Measurements from ENCODE around the gene XCR1.

XCR1 gene

GRCh38 chr3:45995236-45996192 is 31.8 kb downstream of the XCR1 start, which contains the start of gene FYCO1:
TSS of gene FYCO1 (minus strand) at chr3:45995824. CDS start at chr3:45984910, 10,914 bp downstream.
- peaks cover 17% of the 10 kb centered on the region for H3K4me1 ChIP-seq (ENCODE audit: control insufficient read depth, insufficient read depth, low read length)
- no peaks in the 10 kb centered on the region for H3K9me3 ChIP-seq (ENCODE audit: control insufficient read depth, low read length)
- peak within 1 kb of the TSS; percentile 48 for H3K4me3 ChIP-seq (ENCODE audit: low read length)
- no peaks in the 10 kb centered on the region for H3K27me3 ChIP-seq (ENCODE audit: control insufficient read depth, insufficient read depth, low read length)
- H3K9ac ChIP-seq (ENCODE audit: low read length): peak within 1 kb of the TSS; percentile 94
- H3K36me3 ChIP-seq (ENCODE audit: control insufficient read depth, insufficient read depth, low read length): no peaks in the 10 kb centered on the region

- H3K4me1 ChIP-seq (ENCODE audit: control insufficient read depth, insufficient read depth, low read length): peaks cover 25% of the 10 kb centered on the region
- H3K27me3 ChIP-seq (ENCODE audit: control insufficient read depth, insufficient read depth, low read length): no peaks in the 10 kb centered on the region
- peak overlapping the region; percentile 94 for H3K9ac ChIP-seq (ENCODE audit: low read length)
- no peaks in the 10 kb centered on the region for H3K36me3 ChIP-seq (ENCODE audit: control insufficient read depth, insufficient read depth, low read length)
- peak overlapping the region; percentile 48 for H3K4me3 ChIP-seq (ENCODE audit: low read length)
- no peaks in the 10 kb centered on the region for H3K9me3 ChIP-seq (ENCODE audit: control insufficient read depth, low read length)
These were observed 32.7 kb downstream of the XCR1 start for GRCh38 chr3:45994419-45995235.

GRCh38 chr3:45993421-45994027 is 33.8 kb downstream of the XCR1 start:
- no peaks in the 10 kb centered on the region for H3K27me3 ChIP-seq (ENCODE audit: control insufficient read depth, insufficient read depth, low read length)
- H3K9me3 ChIP-seq (ENCODE audit: control insufficient read depth, low read length): no peaks in the 10 kb centered on the region
- H3K9ac ChIP-seq (ENCODE audit: low read length): no peak overlapping the region
- H3K36me3 ChIP-seq (ENCODE audit: control insufficient read depth, insufficient read depth, low read length): no peaks in the 10 kb centered on the region
- no peak overlapping the region for H3K4me3 ChIP-seq (ENCODE audit: low read length)
- peaks cover 36% of the 10 kb centered on the region for H3K4me1 ChIP-seq (ENCODE audit: control insufficient read depth, insufficient read depth, low read length)

- no peaks in the 10 kb centered on the region for H3K36me3 ChIP-seq (ENCODE audit: control insufficient read depth, insufficient read depth, low read length)
- no peaks in the 10 kb centered on the region for H3K9me3 ChIP-seq (ENCODE audit: control insufficient read depth, low read length)
- peaks cover 43% of the 10 kb centered on the region for H3K4me1 ChIP-seq (ENCODE audit: control insufficient read depth, insufficient read depth, low read length)
- no peak overlapping the region for H3K4me3 ChIP-seq (ENCODE audit: low read length)
- H3K9ac ChIP-seq (ENCODE audit: low read length): no peak overlapping the region
- H3K27me3 ChIP-seq (ENCODE audit: control insufficient read depth, insufficient read depth, low read length): no peaks in the 10 kb centered on the region
These were observed 34.5 kb downstream of the XCR1 start for GRCh38 chr3:45992821-45993221.

- H3K9me3 ChIP-seq (ENCODE audit: control insufficient read depth, low read length): no peaks in the 10 kb centered on the region
- H3K27me3 ChIP-seq (ENCODE audit: control insufficient read depth, insufficient read depth, low read length): no peaks in the 10 kb centered on the region
- H3K36me3 ChIP-seq (ENCODE audit: control insufficient read depth, insufficient read depth, low read length): no peaks in the 10 kb centered on the region
- H3K9ac ChIP-seq (ENCODE audit: low read length): no peak overlapping the region
- peaks cover 49% of the 10 kb centered on the region for H3K4me1 ChIP-seq (ENCODE audit: control insufficient read depth, insufficient read depth, low read length)
- no peak overlapping the region for H3K4me3 ChIP-seq (ENCODE audit: low read length)
These were observed 35.1 kb downstream of the XCR1 start for GRCh38 chr3:45992133-45992729.

GRCh38 chr3:45991341-45991740 is 35.9 kb downstream of the XCR1 start:
- Histone ChIP-seq H3K4me3 (ENCODE audit: low read length) (no peak overlapping the region), H3K36me3 (ENCODE audit: control insufficient read depth, insufficient read depth, low read length) (no peaks in the 10 kb centered on the region), H3K27me3 (ENCODE audit: control insufficient read depth, insufficient read depth, low read length) (no peaks in the 10 kb centered on the region), H3K4me1 (ENCODE audit: control insufficient read depth, insufficient read depth, low read length) (peaks cover 58% of the 10 kb centered on the region), H3K9ac (ENCODE audit: low read length) (no peak overlapping the region), H3K9me3 (ENCODE audit: control insufficient read depth, low read length) (no peaks in the 10 kb centered on the region)

- H3K36me3 ChIP-seq (ENCODE audit: control insufficient read depth, insufficient read depth, low read length): no peaks in the 10 kb centered on the region
- peaks cover 70% of the 10 kb centered on the region for H3K4me1 ChIP-seq (ENCODE audit: control insufficient read depth, insufficient read depth, low read length)
- no peaks in the 10 kb centered on the region for H3K27me3 ChIP-seq (ENCODE audit: control insufficient read depth, insufficient read depth, low read length)
- H3K4me3 ChIP-seq (ENCODE audit: low read length): no peak overlapping the region
- H3K9ac ChIP-seq (ENCODE audit: low read length): no peak overlapping the region
- H3K9me3 ChIP-seq (ENCODE audit: control insufficient read depth, low read length): no peaks in the 10 kb centered on the region
These were observed 37.1 kb downstream of the XCR1 start for GRCh38 chr3:45990181-45990580.

GRCh38 chr3:45988804-45989203 is 38.5 kb downstream of the XCR1 start:
- H3K9me3 ChIP-seq (ENCODE audit: control insufficient read depth, low read length): no peaks in the 10 kb centered on the region
- H3K4me1 ChIP-seq (ENCODE audit: control insufficient read depth, insufficient read depth, low read length): peaks cover 83% of the 10 kb centered on the region

GRCh38 chr3:45988362-45988761 is 38.9 kb downstream of the XCR1 start:
- no peaks in the 10 kb centered on the region for H3K36me3 ChIP-seq (ENCODE audit: control insufficient read depth, insufficient read depth, low read length)
- H3K9me3 ChIP-seq (ENCODE audit: control insufficient read depth, low read length): no peaks in the 10 kb centered on the region
- H3K4me1 ChIP-seq (ENCODE audit: control insufficient read depth, insufficient read depth, low read length): peaks cover 86% of the 10 kb centered on the region
- H3K9ac ChIP-seq (ENCODE audit: low read length): peak overlapping the region; percentile 35
- H3K4me3 ChIP-seq (ENCODE audit: low read length): no peak overlapping the region
- no peaks in the 10 kb centered on the region for H3K27me3 ChIP-seq (ENCODE audit: control insufficient read depth, insufficient read depth, low read length)

More at GRCh38 chr3:45988804-45989203, 38.5 kb downstream of the XCR1 start:
- no peaks in the 10 kb centered on the region for H3K36me3 ChIP-seq (ENCODE audit: control insufficient read depth, insufficient read depth, low read length)
- H3K9ac ChIP-seq (ENCODE audit: low read length): no peak overlapping the region
- H3K27me3 ChIP-seq (ENCODE audit: control insufficient read depth, insufficient read depth, low read length): no peaks in the 10 kb centered on the region
- no peak overlapping the region for H3K4me3 ChIP-seq (ENCODE audit: low read length)

GRCh38 chr3:45987368-45988291 is 39.7 kb downstream of the XCR1 start:
- Histone ChIP-seq H3K9ac (ENCODE audit: low read length) (peak overlapping the region; percentile 67), H3K4me1 (ENCODE audit: control insufficient read depth, insufficient read depth, low read length) (peaks cover 88% of the 10 kb centered on the region)

More at GRCh38 chr3:45987368-45988291, 39.7 kb downstream of the XCR1 start:
- H3K9me3 ChIP-seq (ENCODE audit: control insufficient read depth, low read length): no peaks in the 10 kb centered on the region
- H3K36me3 ChIP-seq (ENCODE audit: control insufficient read depth, insufficient read depth, low read length): peaks cover 7% of the 10 kb centered on the region
- no peaks in the 10 kb centered on the region for H3K27me3 ChIP-seq (ENCODE audit: control insufficient read depth, insufficient read depth, low read length)
- no peak overlapping the region for H3K4me3 ChIP-seq (ENCODE audit: low read length)
